Measurements from ENCODE around the gene PNPLA8. TPM values are rescaled to one million over a fixed set of nuclear protein-coding genes. Genes with fewer than 3 reads are reported as not detected.
"Not testable (repeated sequence)": the region's sequence is repeated elsewhere in the genome, so short reads cannot be mapped to it uniquely, and the experiment has no call there.

PNPLA8 gene
- total RNA-seq, 1 donor from 2014 or later, result 27.4 TPM

DNA sequence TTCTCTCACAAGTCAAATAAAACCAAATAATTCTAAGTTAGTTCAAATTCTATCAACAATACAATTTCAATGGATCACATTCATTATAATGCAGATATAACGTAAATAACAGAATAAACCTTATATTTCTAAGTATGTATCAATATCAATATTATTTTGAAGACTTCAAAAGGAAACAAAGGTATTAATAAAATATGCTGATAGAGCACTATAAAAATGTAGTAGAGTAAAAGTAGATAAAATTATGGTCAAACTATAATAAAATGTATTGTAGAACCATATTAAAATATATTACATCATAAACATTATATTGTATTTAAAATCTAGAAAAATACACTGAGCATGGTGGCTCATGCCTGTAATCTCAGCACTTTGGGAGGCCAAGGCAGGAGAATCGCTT is 46.2 kb downstream of the PNPLA8 start:
- DNase-seq (no peak), ATAC-seq (no peak)
- no peak overlapping the region for H3K4me3 ChIP-seq
- peaks cover 44% of the 10 kb centered on the region for H3K36me3 ChIP-seq
- intact Hi-C loops (cut with DNase I), result no loop called here
- no peaks in the 10 kb centered on the region for H3K27me3 ChIP-seq
- H3K27ac ChIP-seq, result no peak overlapping the region
- no peaks in the 10 kb centered on the region for H3K9me3 ChIP-seq
- TF ChIP-seq, protein P1, sequence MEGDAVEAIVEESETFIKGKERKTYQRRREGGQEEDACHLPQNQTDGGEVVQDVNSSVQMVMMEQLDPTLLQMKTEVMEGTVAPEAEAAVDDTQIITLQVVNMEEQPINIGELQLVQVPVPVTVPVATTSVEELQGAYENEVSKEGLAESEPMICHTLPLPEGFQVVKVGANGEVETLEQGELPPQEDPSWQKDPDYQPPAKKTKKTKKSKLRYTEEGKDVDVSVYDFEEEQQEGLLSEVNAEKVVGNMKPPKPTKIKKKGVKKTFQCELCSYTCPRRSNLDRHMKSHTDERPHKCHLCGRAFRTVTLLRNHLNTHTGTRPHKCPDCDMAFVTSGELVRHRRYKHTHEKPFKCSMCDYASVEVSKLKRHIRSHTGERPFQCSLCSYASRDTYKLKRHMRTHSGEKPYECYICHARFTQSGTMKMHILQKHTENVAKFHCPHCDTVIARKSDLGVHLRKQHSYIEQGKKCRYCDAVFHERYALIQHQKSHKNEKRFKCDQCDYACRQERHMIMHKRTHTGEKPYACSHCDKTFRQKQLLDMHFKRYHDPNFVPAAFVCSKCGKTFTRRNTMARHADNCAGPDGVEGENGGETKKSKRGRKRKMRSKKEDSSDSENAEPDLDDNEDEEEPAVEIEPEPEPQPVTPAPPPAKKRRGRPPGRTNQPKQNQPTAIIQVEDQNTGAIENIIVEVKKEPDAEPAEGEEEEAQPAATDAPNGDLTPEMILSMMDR (IDR thresholded peaks at IDR 0.05), result no peak
- no peaks in the 10 kb centered on the region for H3K4me1 ChIP-seq

DNA sequence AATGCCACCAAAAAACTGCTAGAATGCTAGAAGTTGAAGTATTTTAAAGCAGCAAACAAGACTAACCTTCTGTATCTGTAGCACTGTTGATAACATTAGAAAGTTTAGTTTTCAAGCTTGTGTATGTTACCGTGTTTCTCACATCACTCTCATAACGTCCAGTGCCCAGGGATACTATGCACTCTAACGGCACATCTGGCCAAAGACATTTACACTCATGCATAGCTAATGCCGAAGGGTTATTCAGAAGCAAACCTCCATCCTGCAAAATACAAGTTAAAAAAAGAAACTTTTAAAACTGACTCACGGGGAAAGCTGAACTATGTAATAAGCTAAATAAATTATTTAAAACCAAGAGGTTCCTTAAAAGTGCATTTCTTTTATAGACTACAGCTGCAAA is 46.8 kb downstream of the PNPLA8 start:
- Histone ChIP-seq H3K27ac (no peak overlapping the region), H3K9me3 (no peaks in the 10 kb centered on the region), H3K4me3 (no peak overlapping the region), H3K36me3 (peaks cover 43% of the 10 kb centered on the region), H3K27me3 (no peaks in the 10 kb centered on the region), H3K4me1 (no peaks in the 10 kb centered on the region)
- TF ChIP-seq, protein P1 (IDR thresholded peaks at IDR 0.05), result no peak
- DNase-seq (no peak), ATAC-seq (no peak)
- intact Hi-C loops (cut with DNase I), result no loop called here

DNA sequence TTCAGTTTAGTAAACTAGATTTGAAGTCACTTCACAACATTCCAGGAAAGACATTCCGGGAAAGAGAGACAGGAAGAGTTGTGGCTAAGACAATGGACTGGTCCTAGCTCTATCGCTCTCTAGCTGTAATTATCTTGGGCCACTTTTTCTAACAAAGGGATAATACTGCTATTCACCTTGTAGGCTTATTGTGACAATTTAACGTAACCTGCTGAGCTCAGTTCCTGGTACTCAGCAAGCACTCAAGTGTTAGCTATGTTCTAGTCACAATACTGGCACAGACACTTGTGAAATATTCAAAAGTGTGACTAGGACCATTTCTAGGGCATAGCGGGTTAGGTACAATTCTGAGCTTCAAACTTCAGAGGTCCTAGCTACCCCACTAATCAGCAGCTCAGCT is 57.7 kb downstream of the PNPLA8 start:
- no peak overlapping the region for H3K27ac ChIP-seq
- H3K9me3 ChIP-seq, result no peaks in the 10 kb centered on the region
- H3K36me3 ChIP-seq, result peaks cover 4% of the 10 kb centered on the region
- no peak overlapping the region for H3K4me3 ChIP-seq
- no peaks in the 10 kb centered on the region for H3K4me1 ChIP-seq
- no peaks in the 10 kb centered on the region for H3K27me3 ChIP-seq
- intact Hi-C loops (cut with DNase I), result no loop called here
- TF ChIP-seq, protein P1 (IDR thresholded peaks at IDR 0.05), result no peak
- ATAC-seq (peak; percentile 49), DNase-seq (no peak)

DNA sequence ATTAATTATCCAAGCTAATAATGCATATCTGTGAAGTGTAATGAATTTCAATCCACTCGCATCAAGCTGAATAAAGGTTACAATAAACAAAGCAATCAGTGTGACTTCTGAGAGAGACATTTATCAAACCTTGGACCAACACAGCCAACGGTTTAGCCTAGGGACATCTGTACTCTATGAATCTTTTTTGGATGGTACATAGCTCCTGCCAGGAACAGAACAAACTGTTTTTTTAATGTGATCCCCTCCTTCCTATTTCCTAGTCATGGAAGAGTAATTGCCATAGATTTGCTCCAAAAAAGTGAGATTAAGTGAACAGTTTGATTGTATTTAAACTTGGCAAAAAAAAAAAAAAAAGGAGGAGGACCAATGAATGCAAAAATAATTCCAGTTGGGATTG is 58.5 kb downstream of the PNPLA8 start:
- ATAC-seq, result no peak
- no peaks in the 10 kb centered on the region for H3K4me1 ChIP-seq
- peaks cover 4% of the 10 kb centered on the region for H3K36me3 ChIP-seq
- no peaks in the 10 kb centered on the region for H3K27me3 ChIP-seq
- no peaks in the 10 kb centered on the region for H3K9me3 ChIP-seq
- no peak overlapping the region for H3K4me3 ChIP-seq
- no peak overlapping the region for H3K27ac ChIP-seq
- intact Hi-C loops (cut with DNase I), result no loop called here
- TF ChIP-seq, protein P1 (IDR thresholded peaks at IDR 0.05), result no peak
- no peak for DNase-seq

DNA sequence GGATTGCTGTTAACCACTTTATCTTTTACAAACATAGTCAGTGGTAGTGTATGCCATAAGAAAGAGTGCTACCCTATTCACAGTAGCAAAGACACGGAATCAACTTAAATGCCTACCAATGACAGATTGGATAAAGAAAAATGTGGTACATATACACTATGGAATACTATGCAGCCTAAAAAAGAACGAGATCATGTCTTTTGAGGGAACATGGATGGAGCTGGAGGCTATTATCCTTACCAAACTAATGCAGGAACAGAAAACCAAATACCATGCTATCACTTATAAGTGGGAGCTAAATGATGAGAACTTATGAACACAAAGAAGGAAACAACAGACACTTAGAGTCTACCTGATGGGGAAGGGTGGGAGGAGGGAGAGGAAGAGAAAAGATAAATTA is 59.6 kb downstream of the PNPLA8 start:
- DNase-seq; H3K27ac ChIP-seq; H3K36me3 ChIP-seq; H3K9me3 ChIP-seq; intact Hi-C loops (cut with DNase I); H3K4me3 ChIP-seq; H3K27me3 ChIP-seq; ATAC-seq; H3K4me1 ChIP-seq: not testable (repeated sequence)

DNA sequence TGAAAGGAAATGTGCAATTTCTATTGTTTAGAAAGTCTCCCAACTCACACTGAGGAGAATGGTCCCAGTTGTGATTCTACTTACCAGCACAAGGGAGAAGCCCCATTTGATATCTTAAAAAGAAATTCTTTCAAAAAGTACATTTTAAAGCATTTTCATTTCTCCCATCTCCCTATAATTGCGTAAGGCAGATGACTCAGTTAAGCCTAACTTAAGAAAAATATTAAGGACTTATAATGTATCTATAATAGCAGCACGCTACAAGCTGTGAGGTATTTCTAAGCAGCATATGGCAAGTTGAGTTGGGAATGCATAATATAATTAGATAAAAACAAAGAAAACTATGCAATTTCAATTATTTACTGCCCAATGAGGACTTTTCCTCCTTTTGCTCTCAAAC is 61.2 kb downstream of the PNPLA8 start:
- Histone ChIP-seq H3K27me3 (peaks cover 4% of the 10 kb centered on the region), H3K4me1 (no peaks in the 10 kb centered on the region)
- intact Hi-C loops (cut with DNase I), result no loop called here

More for the DNA sequence above, 61.2 kb downstream of the PNPLA8 start:
- no peaks in the 10 kb centered on the region for H3K36me3 ChIP-seq
- TF ChIP-seq, protein P1 (IDR thresholded peaks at IDR 0.05), result no peak
- H3K4me3 ChIP-seq, result no peak overlapping the region
- ATAC-seq (no peak), DNase-seq (no peak)
- H3K9me3 ChIP-seq, result no peaks in the 10 kb centered on the region
- no peak overlapping the region for H3K27ac ChIP-seq

Data from upper lobe of right lung (tissue), 1 donor.